ENCODE results near the gene TUT4. TPM values are rescaled to one million over a fixed set of nuclear protein-coding genes. Genes with fewer than 3 reads are reported as not detected.

TUT4 gene
- total RNA-seq, 1 donor: 44.2 TPM

DNA sequence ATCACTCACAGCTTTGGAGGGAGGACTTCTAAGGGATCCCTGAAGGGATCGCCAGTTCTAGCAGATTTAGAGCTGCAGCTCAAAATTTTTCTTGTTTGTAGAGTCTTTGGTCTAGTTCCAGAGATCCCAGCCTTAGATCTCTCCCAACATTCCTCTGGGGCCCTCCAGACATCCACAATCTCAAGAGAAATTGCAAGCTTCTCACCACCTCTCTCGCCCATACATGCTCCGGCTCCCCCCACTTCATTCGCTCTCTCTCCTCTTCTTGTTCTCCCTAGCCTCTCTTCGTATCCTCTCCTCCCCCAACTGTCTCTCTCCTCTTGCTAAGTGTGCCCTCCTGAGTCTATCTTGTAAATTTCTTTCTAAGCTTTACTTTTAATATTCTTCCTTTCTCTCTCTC is 15.1 kb upstream of the TUT4 start:
- H3K4me3 ChIP-seq (ENCODE audit: insufficient read depth, low read length): no peak overlapping the region
- H3K79me2 ChIP-seq (ENCODE audit: insufficient read depth, low read length): no peaks in the 10 kb centered on the region
- no peaks in the 10 kb centered on the region for H3K4me1 ChIP-seq (ENCODE audit: insufficient read depth, low read length)
- no peaks in the 10 kb centered on the region for H4K20me1 ChIP-seq (ENCODE audit: insufficient read depth, low read length)
- H3K9me3 ChIP-seq (ENCODE audit: low read depth, low read length): no peaks in the 10 kb centered on the region
- TF ChIP-seq, protein P1, sequence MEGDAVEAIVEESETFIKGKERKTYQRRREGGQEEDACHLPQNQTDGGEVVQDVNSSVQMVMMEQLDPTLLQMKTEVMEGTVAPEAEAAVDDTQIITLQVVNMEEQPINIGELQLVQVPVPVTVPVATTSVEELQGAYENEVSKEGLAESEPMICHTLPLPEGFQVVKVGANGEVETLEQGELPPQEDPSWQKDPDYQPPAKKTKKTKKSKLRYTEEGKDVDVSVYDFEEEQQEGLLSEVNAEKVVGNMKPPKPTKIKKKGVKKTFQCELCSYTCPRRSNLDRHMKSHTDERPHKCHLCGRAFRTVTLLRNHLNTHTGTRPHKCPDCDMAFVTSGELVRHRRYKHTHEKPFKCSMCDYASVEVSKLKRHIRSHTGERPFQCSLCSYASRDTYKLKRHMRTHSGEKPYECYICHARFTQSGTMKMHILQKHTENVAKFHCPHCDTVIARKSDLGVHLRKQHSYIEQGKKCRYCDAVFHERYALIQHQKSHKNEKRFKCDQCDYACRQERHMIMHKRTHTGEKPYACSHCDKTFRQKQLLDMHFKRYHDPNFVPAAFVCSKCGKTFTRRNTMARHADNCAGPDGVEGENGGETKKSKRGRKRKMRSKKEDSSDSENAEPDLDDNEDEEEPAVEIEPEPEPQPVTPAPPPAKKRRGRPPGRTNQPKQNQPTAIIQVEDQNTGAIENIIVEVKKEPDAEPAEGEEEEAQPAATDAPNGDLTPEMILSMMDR (IDR thresholded peaks at IDR 0.05; ENCODE audit: extremely low read depth, low read depth, low read length): no peak
- peak overlapping the region; percentile 49 for H3K4me2 ChIP-seq (ENCODE audit: insufficient read depth, low read length)
- H3K36me3 ChIP-seq (ENCODE audit: insufficient read depth, low read length): no peaks in the 10 kb centered on the region
- H3K27ac ChIP-seq (ENCODE audit: low read depth, low read length): no peak overlapping the region
- H3K27me3 ChIP-seq (ENCODE audit: insufficient read depth, low read length): no peaks in the 10 kb centered on the region
- DNase-seq (ENCODE audit: insufficient read length, low spot score, missing footprints): peak; percentile 59
- peak overlapping the region; percentile 25 for H2AFZ ChIP-seq (ENCODE audit: low read length)

DNA sequence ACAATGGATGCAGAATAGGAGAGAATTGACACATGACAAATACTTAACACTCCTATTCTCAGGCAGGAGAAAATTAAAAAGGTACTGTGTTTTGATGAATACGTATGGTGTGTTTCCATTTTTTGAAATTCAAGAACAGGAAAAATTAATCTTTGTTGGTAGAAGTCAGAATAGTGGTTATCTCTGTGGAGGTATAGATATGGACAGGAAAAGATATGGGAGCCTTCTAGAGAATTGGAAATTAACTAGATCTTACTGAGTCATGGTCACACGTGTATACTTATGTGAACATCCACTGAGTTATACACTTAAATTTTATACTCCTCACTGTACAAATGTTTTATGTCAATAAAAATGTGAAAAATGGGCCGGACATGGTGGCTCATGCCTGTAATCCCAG is 9.9 kb upstream of the TUT4 start:
- no peak overlapping the region for H3K4me3 ChIP-seq (ENCODE audit: insufficient read depth, low read length)
- H3K9me3 ChIP-seq (ENCODE audit: low read depth, low read length): no peaks in the 10 kb centered on the region
- H2AFZ ChIP-seq (ENCODE audit: low read length): no peak overlapping the region
- no peaks in the 10 kb centered on the region for H3K79me2 ChIP-seq (ENCODE audit: insufficient read depth, low read length)
- no peak overlapping the region for H3K27ac ChIP-seq (ENCODE audit: low read depth, low read length)
- no peaks in the 10 kb centered on the region for H3K36me3 ChIP-seq (ENCODE audit: insufficient read depth, low read length)
- no peaks in the 10 kb centered on the region for H3K27me3 ChIP-seq (ENCODE audit: insufficient read depth, low read length)
- TF ChIP-seq, protein P1 (IDR thresholded peaks at IDR 0.05; ENCODE audit: extremely low read depth, low read depth, low read length): no peak
- H3K4me2 ChIP-seq (ENCODE audit: insufficient read depth, low read length): no peak overlapping the region
- H3K4me1 ChIP-seq (ENCODE audit: insufficient read depth, low read length): no peaks in the 10 kb centered on the region
- no peak for DNase-seq (ENCODE audit: insufficient read length, low spot score, missing footprints)
- H4K20me1 ChIP-seq (ENCODE audit: insufficient read depth, low read length): no peaks in the 10 kb centered on the region

DNA sequence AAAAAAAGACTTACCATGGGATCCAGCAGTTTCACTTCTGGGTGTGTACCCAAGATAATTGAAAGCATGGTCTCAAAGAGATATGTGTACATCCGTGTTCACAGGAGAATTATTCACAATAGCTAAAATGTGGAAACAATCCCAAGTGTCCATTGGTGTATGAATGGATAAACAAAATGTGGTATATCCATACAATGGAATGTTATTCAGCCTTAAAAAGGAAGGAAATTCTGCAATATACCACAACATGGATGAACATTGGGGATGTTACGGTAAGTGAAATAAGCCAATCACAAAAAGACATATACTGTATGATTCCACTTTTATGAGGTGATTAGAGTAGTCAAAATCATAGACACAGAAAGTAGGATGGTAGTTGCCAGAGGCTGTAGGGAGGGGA is 7.0 kb upstream of the TUT4 start:
- Histone ChIP-seq H3K4me3 (ENCODE audit: insufficient read depth, low read length) (no peak overlapping the region), H3K27me3 (ENCODE audit: insufficient read depth, low read length) (no peaks in the 10 kb centered on the region), H4K20me1 (ENCODE audit: insufficient read depth, low read length) (no peaks in the 10 kb centered on the region), H3K4me1 (ENCODE audit: insufficient read depth, low read length) (no peaks in the 10 kb centered on the region), H3K79me2 (ENCODE audit: insufficient read depth, low read length) (no peaks in the 10 kb centered on the region), H3K4me2 (ENCODE audit: insufficient read depth, low read length) (no peak overlapping the region), H3K9me3 (ENCODE audit: low read depth, low read length) (no peaks in the 10 kb centered on the region), H3K27ac (ENCODE audit: low read depth, low read length) (no peak overlapping the region), H3K36me3 (ENCODE audit: insufficient read depth, low read length) (no peaks in the 10 kb centered on the region), H2AFZ (ENCODE audit: low read length) (no peak overlapping the region)
- DNase-seq (ENCODE audit: insufficient read length, low spot score, missing footprints): no peak
- TF ChIP-seq, protein P1 (IDR thresholded peaks at IDR 0.05; ENCODE audit: extremely low read depth, low read depth, low read length): no peak

DNA sequence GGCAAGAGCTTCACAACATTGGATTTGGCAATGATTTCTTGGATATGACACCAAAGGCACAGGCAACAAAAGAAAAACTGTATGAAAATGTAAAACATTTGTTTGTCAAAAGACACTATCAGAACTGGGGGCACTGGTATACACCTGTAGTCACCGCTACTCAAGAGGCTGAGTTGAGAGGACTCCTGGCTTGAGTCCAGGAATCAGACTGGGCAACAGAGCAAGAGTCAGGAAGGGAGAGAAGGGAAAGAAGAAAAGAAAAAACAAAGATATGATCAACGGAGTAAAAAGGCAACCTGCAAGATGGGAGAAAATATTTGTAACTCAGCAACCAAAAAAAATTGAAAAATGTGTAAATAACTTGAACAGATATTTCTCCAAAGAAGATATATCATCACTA is 6.0 kb upstream of the TUT4 start:
- Histone ChIP-seq H3K27ac (ENCODE audit: low read depth, low read length) (no peak overlapping the region), H3K79me2 (ENCODE audit: insufficient read depth, low read length) (no peaks in the 10 kb centered on the region), H4K20me1 (ENCODE audit: insufficient read depth, low read length) (no peaks in the 10 kb centered on the region), H3K4me3 (ENCODE audit: insufficient read depth, low read length) (no peak overlapping the region), H2AFZ (ENCODE audit: low read length) (no peak overlapping the region), H3K9me3 (ENCODE audit: low read depth, low read length) (no peaks in the 10 kb centered on the region), H3K36me3 (ENCODE audit: insufficient read depth, low read length) (no peaks in the 10 kb centered on the region), H3K4me2 (ENCODE audit: insufficient read depth, low read length) (no peak overlapping the region), H3K27me3 (ENCODE audit: insufficient read depth, low read length) (no peaks in the 10 kb centered on the region), H3K4me1 (ENCODE audit: insufficient read depth, low read length) (peaks cover 4% of the 10 kb centered on the region)
- TF ChIP-seq, protein P1 (IDR thresholded peaks at IDR 0.05; ENCODE audit: extremely low read depth, low read depth, low read length): no peak
- no peak for DNase-seq (ENCODE audit: insufficient read length, low spot score, missing footprints)
